ENCODE results near the gene MYO10.
A peak's percentile ranks its signal among the peaks of the same experiment; 100 is the strongest.

Gene MYO10

GRCh38 chr5:16619136-16619535 is 317.0 kb downstream of the MYO10 start:
- peaks cover 4% of the 10 kb centered on the region for H3K36me3 Mint-ChIP-seq (ENCODE audit: low read depth)
- H3K27me3 Mint-ChIP-seq (ENCODE audit: low read depth, poor library complexity): peaks cover 36% of the 10 kb centered on the region
- peaks cover 4% of the 10 kb centered on the region for H3K9me3 Mint-ChIP-seq
- TF ChIP-seq CTCF (IDR thresholded peaks at IDR 0.05): no peak
- peaks cover 14% of the 10 kb centered on the region for H3K4me1 Mint-ChIP-seq
- no peak for DNase-seq
- no peak overlapping the region for H3K27ac Mint-ChIP-seq
- H3K4me3 Mint-ChIP-seq: no peak overlapping the region

- Mint-ChIP-seq H3K9me3 (peaks cover 4% of the 10 kb centered on the region), H3K27ac (no peak overlapping the region), H3K4me3 (no peak overlapping the region), H3K4me1 (peaks cover 14% of the 10 kb centered on the region), H3K36me3 (ENCODE audit: low read depth) (peaks cover 4% of the 10 kb centered on the region), H3K27me3 (ENCODE audit: low read depth, poor library complexity) (peaks cover 43% of the 10 kb centered on the region)
- no peak for TF ChIP-seq CTCF (IDR thresholded peaks at IDR 0.05)
- DNase-seq: no peak
These were observed 317.8 kb downstream of the MYO10 start for GRCh38 chr5:16618138-16618897.

- Mint-ChIP-seq H3K4me1 (peaks cover 14% of the 10 kb centered on the region), H3K36me3 (ENCODE audit: low read depth) (peaks cover 4% of the 10 kb centered on the region), H3K9me3 (peaks cover 4% of the 10 kb centered on the region), H3K4me3 (no peak overlapping the region), H3K27ac (no peak overlapping the region), H3K27me3 (ENCODE audit: low read depth, poor library complexity) (peaks cover 38% of the 10 kb centered on the region)
- DNase-seq: no peak
- TF ChIP-seq CTCF (IDR thresholded peaks at IDR 0.05): no peak
These were observed 318.7 kb downstream of the MYO10 start for GRCh38 chr5:16617274-16617968.

GRCh38 chr5:16616536-16617273 is 319.4 kb downstream of the MYO10 start, which contains the start of gene RETREG1:
TSS of gene RETREG1 (minus strand) at chr5:16616997. CDS start at chr5:16616971, 26 bp downstream.
- H3K4me3 Mint-ChIP-seq: peak within 1 kb of the TSS; percentile 89
- no peak for TF ChIP-seq CTCF (IDR thresholded peaks at IDR 0.05)
- H3K27ac Mint-ChIP-seq: no peak within 1 kb of the TSS
- peaks cover 4% of the 10 kb centered on the region for H3K9me3 Mint-ChIP-seq
- H3K4me1 Mint-ChIP-seq: peaks cover 14% of the 10 kb centered on the region
- peaks cover 40% of the 10 kb centered on the region for H3K27me3 Mint-ChIP-seq (ENCODE audit: low read depth, poor library complexity)
- DNase-seq: peak; percentile 80
- H3K36me3 Mint-ChIP-seq (ENCODE audit: low read depth): peaks cover 4% of the 10 kb centered on the region

- peaks cover 40% of the 10 kb centered on the region for H3K27me3 Mint-ChIP-seq (ENCODE audit: low read depth, poor library complexity)
These were observed 320.1 kb downstream of the MYO10 start for GRCh38 chr5:16615741-16616535.

More at GRCh38 chr5:16615741-16616535, 320.1 kb downstream of the MYO10 start:
- no peak for TF ChIP-seq CTCF (IDR thresholded peaks at IDR 0.05)
- H3K4me1 Mint-ChIP-seq: peaks cover 14% of the 10 kb centered on the region
- no peak overlapping the region for H3K27ac Mint-ChIP-seq
- H3K36me3 Mint-ChIP-seq (ENCODE audit: low read depth): peaks cover 4% of the 10 kb centered on the region
- H3K4me3 Mint-ChIP-seq: peak overlapping the region; percentile 89
- peaks cover 4% of the 10 kb centered on the region for H3K9me3 Mint-ChIP-seq
- DNase-seq: peak; percentile 3
